KMS-11 (cell line): Measurements from ENCODE around the gene FAM107B.

Source experiments
- H2AFZ ChIP-seq: fragments of 200-600 bp; sonication (generic); 2 replicates; pipeline ENCODE4 v1.6.1; 2016; ENCODE audit warnings: antibody characterized with exemption, mixed run types, low read depth
- H3K27ac ChIP-seq: fragments of 200-600 bp; sonication (generic); 2 replicates; pipeline ENCODE4 v1.6.1; 2016; ENCODE audit warnings: mild to moderate bottlenecking, mixed run types
- H3K27me3 ChIP-seq: fragments of 200-600 bp; sonication (generic); 2 replicates; pipeline ENCODE4 v1.6.1; 2017; ENCODE audit warnings: mild to moderate bottlenecking, low read depth, mixed run types, moderate library complexity; ENCODE audit not compliant: insufficient read depth
- H3K36me3 ChIP-seq: fragments of 200-600 bp; sonication (generic); 2 replicates; pipeline ENCODE4 v1.6.1; 2017; ENCODE audit warnings: mild to moderate bottlenecking, mixed run types; ENCODE audit not compliant: insufficient read depth
- H3K4me1 ChIP-seq: fragments of 200-600 bp; sonication (generic); 2 replicates; pipeline ENCODE4 v1.6.1; 2016; ENCODE audit warnings: mild to moderate bottlenecking, low read depth, mixed run types; ENCODE audit not compliant: poor library complexity, severe bottlenecking
- H3K4me2 ChIP-seq: fragments of 200-600 bp; sonication (generic); 2 replicates; pipeline ENCODE4 v1.7.0; 2016; ENCODE audit warnings: mild to moderate bottlenecking, mixed run types
- H3K4me3 ChIP-seq: fragments of 200-600 bp; sonication (generic); IDR thresholded peaks from 2 replicates; pipeline ENCODE4 v1.6.1; 2017; ENCODE audit warnings: low read depth, low read length, mixed read lengths; ENCODE audit not compliant: insufficient read depth
- H3K79me2 ChIP-seq: fragments of 200-600 bp; sonication (generic); 2 replicates; pipeline ENCODE4 v1.6.1; 2016; ENCODE audit warnings: low read depth, mixed run types; ENCODE audit not compliant: insufficient read depth
- H3K9ac ChIP-seq: fragments of 200-600 bp; sonication (generic); 2 replicates; pipeline ENCODE4 v1.6.1; 2016; ENCODE audit warnings: mild to moderate bottlenecking, mixed run types
- H4K20me1 ChIP-seq: fragments of 200-600 bp; sonication (generic); 2 replicates; pipeline ENCODE4 v1.6.1; 2016; ENCODE audit warnings: mild to moderate bottlenecking, mixed run types; ENCODE audit not compliant: insufficient read depth
- CTCF ChIP-seq: fragments of 200-600 bp; sonication (generic); conservative IDR thresholded peaks from 2 replicates; pipeline ENCODE4 v1.6.1; 2017; ENCODE audit warnings: low read depth, mild to moderate bottlenecking, antibody characterized with exemption, low read length, moderate library complexity, mixed read lengths

FAM107B gene

GRCh38 chr10:14658331-14659127 is 116.2 kb downstream of the FAM107B start:
- Histone ChIP-seq H3K79me2 (no peaks in the 10 kb centered on the region), H2AFZ (no peak overlapping the region), H3K4me3 (no peak overlapping the region), H3K36me3 (no peaks in the 10 kb centered on the region), H3K4me1 (peaks cover 21% of the 10 kb centered on the region), H3K4me2 (no peak overlapping the region), H3K27ac (no peak overlapping the region), H3K9ac (no peak overlapping the region), H4K20me1 (no peaks in the 10 kb centered on the region), H3K27me3 (no peaks in the 10 kb centered on the region)
- TF ChIP-seq CTCF, result no peak

GRCh38 chr10:14656052-14656730 is 118.5 kb downstream of the FAM107B start:
- TF ChIP-seq CTCF, result no peak
- Histone ChIP-seq H3K4me1 (peaks cover 21% of the 10 kb centered on the region), H4K20me1 (no peaks in the 10 kb centered on the region), H3K4me2 (no peak overlapping the region), H3K27ac (no peak overlapping the region), H3K9ac (no peak overlapping the region), H3K79me2 (no peaks in the 10 kb centered on the region), H2AFZ (no peak overlapping the region), H3K4me3 (no peak overlapping the region), H3K27me3 (no peaks in the 10 kb centered on the region), H3K36me3 (no peaks in the 10 kb centered on the region)

DNA sequence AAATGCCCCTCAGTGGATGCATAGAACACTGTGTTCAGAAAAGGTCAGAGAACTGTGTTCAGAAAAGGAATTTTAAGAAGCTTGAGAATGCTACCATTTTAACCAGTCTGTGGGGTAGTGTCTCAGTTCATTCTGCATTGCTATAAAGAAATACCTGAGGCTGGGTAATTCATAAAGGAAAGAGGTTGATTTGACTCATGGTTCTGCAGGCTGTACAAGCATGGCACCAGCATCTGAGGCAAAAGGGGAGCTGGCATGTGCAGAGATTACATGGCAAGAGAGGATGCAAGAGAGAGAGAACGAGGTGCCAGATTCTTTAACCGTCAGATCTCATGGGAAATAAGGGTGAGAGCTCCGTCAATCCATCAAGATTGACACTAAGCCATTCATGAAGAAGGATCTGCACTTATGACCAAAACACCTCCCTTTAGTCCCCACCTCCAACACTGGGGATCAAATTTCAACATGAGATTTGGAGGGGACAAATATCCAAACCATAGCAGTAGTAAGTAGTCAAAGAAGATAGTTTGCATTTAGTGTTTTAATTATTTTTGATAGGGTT is 119.8 kb downstream of the FAM107B start:
- Histone ChIP-seq H3K36me3 (no peaks in the 10 kb centered on the region), H4K20me1 (no peaks in the 10 kb centered on the region), H3K4me1 (peaks cover 10% of the 10 kb centered on the region), H3K9ac (no peak overlapping the region), H3K4me3 (no peak overlapping the region), H3K4me2 (no peak overlapping the region), H3K27me3 (no peaks in the 10 kb centered on the region), H3K79me2 (no peaks in the 10 kb centered on the region), H2AFZ (no peak overlapping the region), H3K27ac (no peak overlapping the region)
- TF ChIP-seq CTCF, result no peak

DNA sequence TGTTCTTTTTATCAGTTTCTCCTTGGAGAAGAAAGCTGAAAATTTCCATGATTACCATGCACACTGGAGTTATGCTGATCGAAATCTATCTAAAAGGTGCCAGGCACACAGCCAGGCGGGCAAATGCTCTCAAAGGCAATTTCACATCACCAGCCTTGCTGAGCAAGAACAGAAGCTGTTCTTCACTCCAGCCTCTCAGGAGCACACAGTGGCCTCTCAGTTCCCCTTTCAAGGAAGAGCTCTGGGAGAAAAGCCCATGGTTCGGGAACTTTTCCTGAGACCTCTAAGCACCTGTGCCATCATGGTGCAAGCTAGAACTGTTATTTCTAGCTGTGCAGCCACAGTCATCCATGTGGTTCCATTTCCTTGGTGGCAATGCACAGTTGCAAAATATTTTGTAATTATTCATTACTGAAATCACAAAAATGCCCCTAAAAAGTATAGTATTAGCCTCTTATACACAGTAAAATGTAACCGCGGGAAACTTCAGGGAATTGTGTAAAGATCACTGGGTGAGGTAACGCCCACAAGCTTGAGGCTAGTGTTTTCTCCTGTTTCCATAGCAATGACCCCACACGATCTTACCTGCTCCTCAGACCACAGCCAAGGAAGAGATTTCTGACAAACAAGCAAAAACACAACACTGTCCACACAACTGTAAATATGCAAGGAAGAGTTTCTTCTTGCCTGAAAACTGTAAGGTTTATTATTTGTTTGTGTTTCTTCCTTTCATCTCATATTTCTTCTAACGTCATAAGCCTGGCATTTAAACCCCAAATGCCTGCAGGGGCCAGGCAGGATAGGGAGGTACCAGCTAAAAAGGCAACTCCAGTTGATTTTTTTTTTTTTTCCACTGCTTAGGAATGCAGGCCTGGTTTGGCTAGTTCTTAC is 121.2 kb downstream of the FAM107B start:
- H3K27ac ChIP-seq, result no peak overlapping the region
- no peaks in the 10 kb centered on the region for H3K27me3 ChIP-seq
- H3K4me1 ChIP-seq, result no peaks in the 10 kb centered on the region
- no peaks in the 10 kb centered on the region for H3K36me3 ChIP-seq
- no peak overlapping the region for H2AFZ ChIP-seq
- H3K4me3 ChIP-seq, result no peak overlapping the region
- no peaks in the 10 kb centered on the region for H3K79me2 ChIP-seq
- no peak overlapping the region for H3K4me2 ChIP-seq
- H3K9ac ChIP-seq, result no peak overlapping the region
- H4K20me1 ChIP-seq, result no peaks in the 10 kb centered on the region
- TF ChIP-seq CTCF, result no peak
